AG10803 (cell line): ENCODE results near the gene OSER1.
"Not testable (repeated sequence)": the region's sequence is repeated elsewhere in the genome, so short reads cannot be mapped to it uniquely, and the experiment has no call there.

Experiments
- DNase-seq: peaks from one replicate; pipeline ENCODE4 v3.0.0; 2010; ENCODE audit warnings: low read depth
- H3K4me3 ChIP-seq: 2 replicates; pipeline ENCODE4 v1.5.1; 2011; ENCODE audit warnings: mild to moderate bottlenecking, low read length, control low read depth
- CTCF ChIP-seq: conservative IDR thresholded peaks from 2 replicates; pipeline ENCODE4 v1.5.1; 2011; ENCODE audit warnings: mild to moderate bottlenecking, low read length, control low read depth, inconsistent platforms

Gene OSER1

GRCh38 chr20:44234566-44235317, 24.2 kb upstream of the OSER1 start:
- no peak for TF ChIP-seq CTCF
- no peak overlapping the region for H3K4me3 ChIP-seq
- peak; percentile 2 for DNase-seq

- no peak overlapping the region for H3K4me3 ChIP-seq
- no peak for DNase-seq
- TF ChIP-seq CTCF: no peak
Observed at GRCh38 chr20:44233436-44234016, 23.0 kb upstream of the OSER1 start.

- H3K4me3 ChIP-seq, DNase-seq: not testable (repeated sequence)
Observed at GRCh38 chr20:44232469-44232856, 21.9 kb upstream of the OSER1 start.

GRCh38 chr20:44231713-44232468, 21.3 kb upstream of the OSER1 start:
- no peak overlapping the region for H3K4me3 ChIP-seq
- DNase-seq: no peak
- TF ChIP-seq CTCF: no peak

GRCh38 chr20:44231193-44231592, 20.6 kb upstream of the OSER1 start:
- no peak overlapping the region for H3K4me3 ChIP-seq
- DNase-seq: no peak
- TF ChIP-seq CTCF: no peak

- no peak for DNase-seq
- TF ChIP-seq CTCF: no peak
- no peak overlapping the region for H3K4me3 ChIP-seq
Observed at GRCh38 chr20:44228465-44229258, 18.1 kb upstream of the OSER1 start.

GRCh38 chr20:44224637-44225036, 14.1 kb upstream of the OSER1 start:
- no peak for TF ChIP-seq CTCF
- H3K4me3 ChIP-seq: no peak overlapping the region
- no peak for DNase-seq
